Smooth muscle cell (in vitro differentiated cells): ENCODE measurements around the gene ENOX2. TPM values are rescaled to one million over a fixed set of nuclear protein-coding genes. Genes with fewer than 3 reads are reported as not detected.

Experiments used
- DNase-seq: peaks from one replicate; lab custom pipeline; 2025; ENCODE audit not compliant: unreplicated experiment; lab: John Stamatoyannopoulos, UW
- H2AFZ ChIP-seq: fragments of 200-600 bp; sonication (generic); 2 replicates; pipeline ENCODE4 v1.6.0; 2016; ENCODE audit warnings: antibody characterized with exemption, low read depth, mild to moderate bottlenecking
- H3F3A ChIP-seq: fragments of 200-600 bp; sonication (generic); 2 replicates; pipeline ENCODE4 v1.6.0; 2017; ENCODE audit warnings: antibody characterized with exemption, low read depth
- H3K27ac ChIP-seq: fragments of 200-600 bp; sonication (generic); 2 replicates; pipeline ENCODE4 v1.5.1; 2016; ENCODE audit warnings: low read depth, mild to moderate bottlenecking
- H3K27me3 ChIP-seq: fragments of 200-600 bp; sonication (generic); 2 replicates; pipeline ENCODE4 v1.6.1; 2016; ENCODE audit warnings: low read depth, mild to moderate bottlenecking
- H3K36me3 ChIP-seq: fragments of 200-600 bp; sonication (generic); 2 replicates; pipeline ENCODE4 v1.5.1; 2016; ENCODE audit warnings: low read depth
- H3K4me1 ChIP-seq: fragments of 200-600 bp; sonication (generic); 2 replicates; pipeline ENCODE4 v1.5.1; 2016; ENCODE audit warnings: low read depth
- H3K4me2 ChIP-seq: fragments of 200-600 bp; sonication (generic); 2 replicates; pipeline ENCODE4 v1.6.0; 2016; ENCODE audit warnings: mild to moderate bottlenecking
- H3K4me3 ChIP-seq: fragments of 200-600 bp; sonication (generic); 2 replicates; pipeline ENCODE4 v1.5.1; 2016; ENCODE audit warnings: mild to moderate bottlenecking
- H3K79me2 ChIP-seq: fragments of 200-600 bp; sonication (generic); 2 replicates; pipeline ENCODE4 v1.6.0; 2016; ENCODE audit warnings: low read depth, mild to moderate bottlenecking
- H3K9ac ChIP-seq: fragments of 200-600 bp; sonication (generic); 2 replicates; pipeline ENCODE4 v1.6.0; 2016; ENCODE audit warnings: low read depth
- H3K9me3 ChIP-seq: fragments of 200-600 bp; sonication (generic); replicated peaks from 2 replicates; pipeline ENCODE4 v1.5.1; 2016; ENCODE audit warnings: low read depth
- H4K20me1 ChIP-seq: fragments of 200-600 bp; sonication (generic); 2 replicates; pipeline ENCODE4 v1.6.0; 2016; ENCODE audit warnings: low read depth
- WGBS: methylation state at CpG from one replicate; pipeline ENCODE4 v1.1.7; 2016; ENCODE audit warnings: low lambda C conversion rate; 5-methylcytosine and 5-hydroxymethylcytosine counted together
- polyA plus RNA-seq: library from polyadenylated mRNA; unstranded; fragments of >200 nt; fragmentation: Nextera tagmentation; extraction: Ambion mirVana; gene quantifications from 2 replicates; pipeline ENCODE4 v1.2.1, GENCODE V29; 2016
- total RNA-seq: library from RNA; depleted of rRNA; stranded (reverse); fragments of >200 nt; gene quantifications from 2 replicates; pipeline ENCODE4 v1.2.3, GENCODE V29; 2014
- TF ChIP-seq, protein P1 (sequence below): fragments of 200-600 bp; sonication (generic); IDR thresholded peaks from 2 replicates; pipeline ENCODE4 v1.5.1; 2017; ENCODE audit warnings: borderline replicate concordance, mild to moderate bottlenecking, antibody characterized with exemption; ENCODE audit not compliant: insufficient read depth, poor library complexity, severe bottlenecking

Gene ENOX2
- total and polyA plus RNA-seq, 2 experiments from 2014 or later: 7.0 to 11.2 TPM

GRCh38 chrX:130829526-130830515 lies 73.2 kb downstream of the ENOX2 start:
- Histone ChIP-seq H3K36me3 (no peaks in the 10 kb centered on the region), H3K4me1 (no peaks in the 10 kb centered on the region), H3K9ac (no peak overlapping the region), H3K27ac (no peak overlapping the region), H3K4me2 (no peak overlapping the region), H3K79me2 (no peaks in the 10 kb centered on the region), H3K4me3 (no peak overlapping the region), H3K9me3 (no peaks in the 10 kb centered on the region), H4K20me1 (no peaks in the 10 kb centered on the region), H2AFZ (no peak overlapping the region), H3K27me3 (no peaks in the 10 kb centered on the region), H3F3A (no peaks in the 10 kb centered on the region)
- 65% methylated on average over 2 of the region's 2 CpGs for WGBS
- DNase-seq: no peak
- TF ChIP-seq, protein P1, sequence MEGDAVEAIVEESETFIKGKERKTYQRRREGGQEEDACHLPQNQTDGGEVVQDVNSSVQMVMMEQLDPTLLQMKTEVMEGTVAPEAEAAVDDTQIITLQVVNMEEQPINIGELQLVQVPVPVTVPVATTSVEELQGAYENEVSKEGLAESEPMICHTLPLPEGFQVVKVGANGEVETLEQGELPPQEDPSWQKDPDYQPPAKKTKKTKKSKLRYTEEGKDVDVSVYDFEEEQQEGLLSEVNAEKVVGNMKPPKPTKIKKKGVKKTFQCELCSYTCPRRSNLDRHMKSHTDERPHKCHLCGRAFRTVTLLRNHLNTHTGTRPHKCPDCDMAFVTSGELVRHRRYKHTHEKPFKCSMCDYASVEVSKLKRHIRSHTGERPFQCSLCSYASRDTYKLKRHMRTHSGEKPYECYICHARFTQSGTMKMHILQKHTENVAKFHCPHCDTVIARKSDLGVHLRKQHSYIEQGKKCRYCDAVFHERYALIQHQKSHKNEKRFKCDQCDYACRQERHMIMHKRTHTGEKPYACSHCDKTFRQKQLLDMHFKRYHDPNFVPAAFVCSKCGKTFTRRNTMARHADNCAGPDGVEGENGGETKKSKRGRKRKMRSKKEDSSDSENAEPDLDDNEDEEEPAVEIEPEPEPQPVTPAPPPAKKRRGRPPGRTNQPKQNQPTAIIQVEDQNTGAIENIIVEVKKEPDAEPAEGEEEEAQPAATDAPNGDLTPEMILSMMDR: no peak

- Histone ChIP-seq H3K4me2 (no peak overlapping the region), H2AFZ (no peak overlapping the region), H4K20me1 (no peaks in the 10 kb centered on the region), H3F3A (no peaks in the 10 kb centered on the region), H3K9ac (no peak overlapping the region), H3K4me1 (no peaks in the 10 kb centered on the region), H3K9me3 (no peaks in the 10 kb centered on the region), H3K79me2 (no peaks in the 10 kb centered on the region), H3K36me3 (no peaks in the 10 kb centered on the region), H3K27ac (no peak overlapping the region), H3K27me3 (no peaks in the 10 kb centered on the region), H3K4me3 (no peak overlapping the region)
- TF ChIP-seq, protein P1: no peak
- 77% methylated on average over 3 of the region's 3 CpGs for WGBS
- DNase-seq: no peak
These were observed 74.4 kb downstream of the ENOX2 start for GRCh38 chrX:130828641-130829040.

DNA sequence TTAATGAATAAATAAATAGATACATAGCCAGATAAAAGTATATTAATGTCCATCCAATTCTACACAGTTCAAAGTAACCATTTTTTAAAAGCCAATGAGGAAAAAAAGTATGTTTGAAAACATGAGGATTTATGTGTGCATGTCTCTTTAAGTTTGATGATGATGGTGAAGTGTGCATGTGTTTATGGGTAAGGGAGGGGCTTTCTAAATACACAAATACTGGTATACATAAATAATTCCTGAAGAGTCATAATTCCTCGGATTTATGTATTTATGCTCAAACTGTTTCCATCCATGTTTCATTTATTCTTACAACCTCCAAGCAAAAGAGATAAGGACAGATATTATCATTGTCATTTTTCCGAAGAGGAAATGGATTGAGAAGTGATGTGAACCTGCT lies 75.4 kb downstream of the ENOX2 start:
- Histone ChIP-seq H4K20me1 (no peaks in the 10 kb centered on the region), H3K4me1 (no peaks in the 10 kb centered on the region), H3F3A (no peaks in the 10 kb centered on the region), H3K79me2 (no peaks in the 10 kb centered on the region), H3K4me3 (no peak overlapping the region), H3K27ac (no peak overlapping the region), H3K36me3 (no peaks in the 10 kb centered on the region), H3K27me3 (no peaks in the 10 kb centered on the region), H3K9me3 (no peaks in the 10 kb centered on the region), H3K9ac (no peak overlapping the region), H2AFZ (no peak overlapping the region), H3K4me2 (no peak overlapping the region)
- no peak for DNase-seq
- 64% methylated on average over 2 of the region's 2 CpGs for WGBS
- TF ChIP-seq, protein P1: no peak
